HG02798 (cell line): ENCODE data around the gene STRIP1.

Source experiments
- ATAC-seq: cut with Tn5 transposase; IDR thresholded peaks from one replicate; pipeline ENCODE4 v1.9.1; 2021; ENCODE audit warnings: mild to moderate bottlenecking; ENCODE audit not compliant: unreplicated experiment, poor library complexity

The STRIP1 gene

GRCh38 chr1:110049801-110050601, 15.6 kb downstream of the STRIP1 start:
- ATAC-seq: no peak

DNA sequence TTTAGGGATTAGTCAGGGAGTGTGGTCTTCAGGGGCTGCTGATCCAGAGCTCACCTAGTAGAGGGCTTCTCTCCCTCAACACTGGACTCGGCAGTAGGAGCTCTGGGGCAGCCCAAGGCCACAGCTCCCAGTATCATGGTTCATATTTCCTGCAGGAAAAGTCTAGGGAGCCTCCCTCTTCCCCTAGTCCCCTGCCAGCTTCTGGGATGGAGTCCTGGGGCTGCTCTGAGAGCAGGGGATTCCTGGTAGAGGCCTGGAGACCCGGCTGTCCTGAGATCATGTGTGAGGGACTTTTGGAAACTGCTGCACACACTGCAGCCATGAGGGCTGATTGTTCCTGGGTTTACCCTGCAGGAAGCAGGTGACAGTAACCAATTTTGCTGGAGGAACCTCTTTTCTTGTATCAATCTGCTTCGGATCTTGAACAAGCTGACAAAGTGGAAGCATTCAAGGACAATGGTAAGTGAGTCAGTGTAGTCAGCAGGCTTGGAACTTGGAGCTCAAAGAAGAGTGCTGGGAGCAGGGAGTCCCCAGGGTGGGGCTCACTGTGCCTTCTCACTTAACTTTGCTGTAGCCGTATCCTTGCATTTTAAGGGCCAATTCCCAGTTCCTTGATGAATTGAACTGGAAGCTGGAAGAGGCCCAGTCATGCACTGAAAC, 16.3 kb downstream of the STRIP1 start:
- ATAC-seq: no peak

DNA sequence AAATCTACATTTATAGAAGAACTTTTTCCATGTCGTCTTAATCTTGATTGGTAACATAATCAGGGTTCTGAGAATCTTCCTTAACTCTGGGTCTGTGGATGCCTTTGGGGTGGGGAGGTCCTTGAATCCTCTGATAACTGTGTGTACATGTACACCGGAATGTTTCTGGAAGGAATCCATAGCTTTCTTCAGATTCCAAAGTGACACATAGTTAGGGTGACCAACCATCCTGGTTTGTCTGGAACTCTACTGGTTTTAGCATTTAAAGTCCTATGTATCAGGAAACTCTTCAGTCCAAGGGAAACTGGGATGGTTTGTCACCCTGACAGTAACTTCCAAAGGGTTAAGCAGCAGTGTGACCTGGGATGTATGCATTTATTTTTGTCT, 16.8 kb downstream of the STRIP1 start:
- ATAC-seq: no peak

GRCh38 chr1:110053552-110054428, 19.4 kb downstream of the STRIP1 start:
- peak; percentile 50 for ATAC-seq

DNA sequence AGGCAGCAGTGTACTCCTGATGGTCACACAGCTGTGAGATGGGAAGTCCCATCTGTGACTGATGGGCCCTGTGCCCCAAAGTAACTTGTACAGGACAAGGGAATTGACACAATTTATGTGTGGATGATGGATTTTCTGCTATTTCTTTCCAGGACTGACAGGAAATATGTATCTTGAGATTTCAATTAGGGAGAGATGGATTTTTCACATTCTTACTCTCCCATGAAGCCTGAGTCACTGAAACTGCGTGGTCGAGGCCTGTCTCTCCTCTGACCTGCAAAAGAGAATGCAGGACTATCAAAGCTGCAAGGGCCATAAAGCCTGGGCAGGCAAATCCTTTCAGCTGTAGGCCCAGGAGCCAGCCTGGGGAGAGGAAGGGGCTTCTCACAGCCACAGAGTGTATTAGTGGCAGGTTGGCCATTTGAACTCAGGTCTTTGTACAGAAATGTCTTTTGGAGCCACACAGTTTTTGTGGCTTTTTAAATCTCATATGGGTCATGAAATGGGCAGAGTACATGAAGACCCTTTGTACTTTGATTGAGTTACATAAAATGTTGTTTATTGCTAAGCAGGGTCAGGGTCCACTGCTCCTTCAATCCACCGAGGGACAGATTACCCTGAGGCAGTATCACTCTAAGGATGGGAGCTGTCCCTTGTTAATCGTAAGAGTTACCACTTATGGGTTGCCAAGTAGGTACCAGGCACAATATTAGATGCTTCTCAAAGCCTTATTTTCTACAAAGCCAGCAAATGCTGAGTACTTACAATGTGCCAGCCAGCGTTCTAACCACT, 21.3 kb downstream of the STRIP1 start:
- no peak for ATAC-seq

DNA sequence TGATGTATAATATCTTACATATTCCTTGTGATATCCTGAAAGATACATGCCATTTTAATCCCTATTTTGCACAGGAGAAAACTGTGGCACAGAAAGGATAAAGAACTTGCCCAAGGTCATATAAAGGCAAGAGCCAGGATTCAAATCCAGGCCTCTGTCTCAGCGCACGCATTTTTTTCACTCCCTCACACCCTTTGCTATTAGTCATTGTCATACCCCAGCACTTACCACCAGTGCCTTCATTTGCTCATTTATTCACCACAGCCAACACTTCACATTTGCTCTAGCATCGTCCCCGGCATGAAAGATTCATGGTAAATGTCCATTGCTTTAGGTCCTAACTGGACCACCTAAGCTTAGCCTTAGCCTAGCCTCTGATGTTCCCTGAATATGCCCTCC, 21.9 kb downstream of the STRIP1 start:
- ATAC-seq: no peak

- no peak for ATAC-seq
Measured at GRCh38 chr1:110056776-110057175, 22.4 kb downstream of the STRIP1 start.

DNA sequence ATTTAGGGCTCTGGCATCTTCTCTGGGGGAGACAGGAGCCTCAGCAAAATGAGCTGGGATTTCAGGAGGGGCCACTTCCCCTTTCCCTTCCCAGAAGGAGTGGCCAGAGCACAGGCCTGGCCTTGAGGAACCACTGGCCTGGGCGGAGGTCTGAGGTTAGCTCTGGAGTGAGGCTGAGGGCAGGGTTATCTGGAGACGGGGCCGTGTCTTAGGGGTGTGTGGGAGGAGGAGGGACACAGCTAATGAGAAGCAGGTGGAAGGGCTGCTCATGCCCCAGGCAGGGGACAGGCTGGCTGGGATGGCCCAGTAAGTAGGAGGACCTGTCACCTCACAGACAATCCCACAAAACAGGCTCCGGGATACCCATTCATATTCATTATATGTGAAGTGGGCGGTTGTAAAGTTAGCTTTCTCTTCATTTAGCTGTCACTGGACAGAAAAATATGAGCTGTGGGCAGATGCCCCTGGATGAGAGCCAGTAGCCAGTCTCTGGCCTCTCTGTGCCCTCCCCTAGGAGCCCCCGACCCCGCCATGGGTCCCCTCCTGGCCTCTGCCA, 23.6 kb downstream of the STRIP1 start:
- no peak for ATAC-seq

- no peak for ATAC-seq
Measured at GRCh38 chr1:110058591-110058990, 24.2 kb downstream of the STRIP1 start.

DNA sequence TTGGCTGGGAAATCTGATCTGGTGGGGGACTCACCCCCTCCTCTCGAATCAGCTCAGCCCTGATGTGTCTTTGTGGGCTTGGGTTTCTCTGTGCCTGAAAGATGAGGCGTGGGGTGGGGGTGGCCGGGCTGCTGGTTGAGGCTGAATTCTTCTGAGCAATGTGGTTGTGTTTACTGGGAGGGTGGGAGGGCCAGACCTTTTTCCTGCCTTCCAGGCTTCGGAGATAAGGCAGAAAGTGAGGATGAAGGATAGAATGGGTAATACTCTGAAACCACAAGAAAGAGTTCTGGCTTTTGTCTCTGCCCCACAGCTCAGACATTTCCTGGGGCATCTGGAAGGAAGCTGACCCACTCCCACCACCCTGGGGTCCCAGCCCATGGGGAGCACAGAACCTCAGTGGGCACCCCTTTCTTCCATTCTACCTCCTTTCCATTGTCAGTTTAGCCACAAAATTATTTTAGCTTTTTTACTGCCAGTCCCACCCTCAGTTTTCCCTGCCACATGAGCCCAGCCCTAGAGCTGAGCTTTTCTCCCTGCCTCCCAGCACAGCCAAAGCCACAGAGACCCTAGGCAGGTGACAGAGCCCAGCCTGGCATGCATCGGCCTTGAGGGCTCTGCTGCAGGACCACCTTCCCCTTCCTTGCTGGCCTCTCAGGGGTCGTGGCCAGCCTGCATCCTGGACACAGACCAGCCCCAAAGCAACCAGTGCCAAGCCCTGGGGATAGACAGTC, 24.9 kb downstream of the STRIP1 start:
- ATAC-seq: no peak

DNA sequence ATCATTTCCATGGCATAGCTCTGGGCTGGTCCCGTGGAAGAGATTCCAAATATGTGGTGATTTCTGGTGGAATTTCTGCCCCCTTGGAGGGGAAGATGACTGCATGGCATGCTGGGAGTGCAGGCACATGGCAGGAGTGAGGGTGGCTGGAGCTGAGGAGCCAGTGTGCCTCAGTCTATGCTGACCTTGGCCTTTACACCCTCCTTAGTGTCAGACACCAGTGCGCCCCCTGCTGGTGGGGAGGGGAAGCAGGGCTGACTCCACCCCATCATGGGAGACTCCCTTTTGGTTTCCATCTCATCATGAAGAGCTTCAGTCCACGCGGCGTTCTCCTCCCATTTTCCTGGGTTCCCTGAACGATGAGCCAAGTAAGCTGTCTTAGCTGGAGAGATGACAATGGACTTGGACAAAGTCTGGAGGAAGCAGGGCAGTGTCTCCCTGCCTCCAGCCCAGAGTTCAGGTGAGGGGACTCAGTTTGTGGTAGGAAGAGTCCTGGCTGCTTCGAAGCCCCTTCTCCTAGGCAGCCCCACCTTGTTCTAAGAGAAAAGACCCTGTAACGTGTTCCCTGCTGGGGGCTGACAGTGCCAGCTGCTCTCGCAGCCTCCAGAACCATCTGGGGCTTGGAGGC, 25.7 kb downstream of the STRIP1 start:
- ATAC-seq: peak; percentile 51

GRCh38 chr1:110060662-110061060, 26.2 kb downstream of the STRIP1 start:
- no peak for ATAC-seq

- no peak for ATAC-seq
Measured at GRCh38 chr1:110061341-110061740, 26.9 kb downstream of the STRIP1 start.

DNA sequence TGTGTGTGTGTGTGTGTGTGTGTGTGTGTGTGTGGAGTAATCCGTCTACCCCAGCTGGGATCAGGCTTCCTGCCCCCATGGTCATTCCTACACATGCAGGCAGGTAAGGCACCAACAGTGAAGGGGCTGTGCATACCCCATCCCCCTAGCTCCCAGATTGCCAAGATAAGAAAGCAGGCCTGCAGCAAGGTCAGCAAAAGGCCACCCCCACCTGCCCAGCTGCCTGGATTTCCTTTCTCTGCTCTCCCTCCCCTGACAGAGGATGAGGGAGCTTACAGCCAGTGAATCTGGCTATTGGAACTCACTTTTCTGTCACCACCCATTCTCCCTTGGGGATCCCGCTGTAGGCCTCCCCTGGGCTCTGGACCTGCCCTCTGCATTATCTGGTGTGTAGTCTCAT, 28.2 kb downstream of the STRIP1 start:
- no peak for ATAC-seq

DNA sequence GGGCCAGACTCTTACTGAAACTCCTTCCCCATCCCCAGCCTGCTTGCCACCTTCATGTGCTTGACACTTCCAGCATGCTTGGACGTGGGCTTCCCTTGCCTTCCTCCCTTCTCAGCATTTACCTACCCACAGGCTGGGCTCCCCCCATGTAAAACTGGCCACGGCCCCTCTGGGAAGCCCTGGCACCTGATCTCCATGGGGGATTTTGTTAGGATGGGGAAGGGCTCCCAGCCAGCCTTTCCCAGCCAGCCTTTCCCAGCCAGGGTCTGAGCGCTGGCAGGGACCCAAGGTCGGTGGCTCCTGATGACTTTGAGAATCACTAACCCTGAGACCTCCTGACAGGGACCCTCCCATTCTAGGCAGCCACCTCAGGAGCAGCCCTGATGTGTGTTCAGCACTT, 29.4 kb downstream of the STRIP1 start:
- ATAC-seq: no peak

GRCh38 chr1:110064576-110065337, 30.3 kb downstream of the STRIP1 start:
- ATAC-seq: no peak

DNA sequence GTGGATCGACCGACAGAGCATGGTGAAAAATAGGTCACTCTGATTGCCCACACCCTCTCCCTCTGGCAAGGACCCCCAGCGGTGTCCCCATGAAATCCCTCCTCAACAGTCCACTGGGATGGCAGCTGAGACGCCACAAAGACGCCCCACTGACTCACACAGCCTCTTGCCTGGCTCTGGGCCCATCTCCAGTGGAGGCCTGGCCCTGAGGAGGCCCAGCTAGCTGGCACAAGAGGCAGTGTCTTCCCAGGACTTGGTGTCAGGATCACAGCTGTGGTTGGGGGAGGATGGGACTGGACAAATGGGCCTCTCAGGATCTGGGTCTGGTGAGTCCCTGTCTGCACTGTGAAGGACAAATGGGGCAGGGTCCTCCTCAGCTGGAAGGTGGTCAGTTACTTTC, 31.4 kb downstream of the STRIP1 start:
- no peak for ATAC-seq

- no peak for ATAC-seq
Measured at GRCh38 chr1:110067479-110067892, 33.1 kb downstream of the STRIP1 start.
